Endothelial cell of coronary artery (primary cell): Measurements from ENCODE around the gene EML4. TPM values are rescaled to one million over a fixed set of nuclear protein-coding genes. Genes with fewer than 3 reads are reported as not detected.

Experiments used
- total RNA-seq: library from RNA; depleted of rRNA; stranded (reverse); fragments of >200 nt; gene quantifications from 2 replicates; pipeline ENCODE4 v1.2.3, GENCODE V29; 2014

Gene EML4
- 23.1 and 23.5 TPM in 2 replicates for total RNA-seq

GRCh38 chr2:42169100-42169873 is at the start of gene EML4:
Gene EML4, plus strand, starts transcription at chr2:42169353. Its CDS starts 259 bp downstream, at chr2:42169612.

GRCh38 chr2:42360890-42361727 is 192.0 kb downstream of the EML4 start, which contains the start of gene COX7A2L:
Gene COX7A2L, minus strand, starts transcription at chr2:42361217. Its CDS starts 56 bp downstream, at chr2:42361161.

Other genes with a start within 250 kb of the EML4 start
- 2.2 and 9.7 TPM in 2 replicates for gene PKDCC, start 121.3 kb upstream of the EML4 start, total RNA-seq
- gene COX7A2L, start 191.9 kb downstream of the EML4 start, total RNA-seq = 147 and 155 TPM in 2 replicates